ENCODE results near the gene SGK2.

DNA sequence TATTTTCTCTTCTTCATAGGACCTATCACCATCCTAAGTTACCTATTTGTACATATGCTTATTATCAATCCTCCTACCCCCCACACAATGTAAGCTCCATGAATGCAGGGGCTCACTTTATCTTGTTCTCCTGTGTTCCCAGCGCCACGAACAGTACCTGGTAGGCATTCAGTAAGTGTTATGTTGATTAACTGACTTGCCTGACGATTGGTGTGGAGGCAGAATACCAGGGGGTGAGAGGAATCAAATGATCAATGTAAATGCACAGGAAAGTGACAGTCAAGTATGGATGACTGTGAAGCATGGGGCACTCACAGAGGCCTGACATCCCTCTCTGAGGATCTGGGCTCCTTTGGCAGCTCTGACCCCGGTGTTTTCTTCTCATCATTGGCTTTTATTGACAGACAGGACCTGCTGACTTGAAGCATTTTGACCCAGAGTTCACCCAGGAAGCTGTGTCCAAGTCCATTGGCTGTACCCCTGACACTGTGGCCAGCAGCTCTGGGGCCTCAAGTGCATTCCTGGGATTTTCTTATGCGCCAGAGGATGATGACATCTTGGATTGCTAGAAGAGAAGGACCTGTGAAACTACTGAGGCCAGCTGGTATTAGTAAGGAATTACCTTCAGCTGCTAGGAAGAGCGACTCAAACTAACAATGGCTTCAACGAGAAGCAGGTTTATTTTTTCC lies 25.8 kb downstream of the SGK2 start:
- no peak for TF ChIP-seq EZH2phosphoT487 (IDR thresholded peaks at IDR 0.05; ENCODE audit: borderline replicate concordance, low read depth, low read length)
- TF ChIP-seq, protein P1, sequence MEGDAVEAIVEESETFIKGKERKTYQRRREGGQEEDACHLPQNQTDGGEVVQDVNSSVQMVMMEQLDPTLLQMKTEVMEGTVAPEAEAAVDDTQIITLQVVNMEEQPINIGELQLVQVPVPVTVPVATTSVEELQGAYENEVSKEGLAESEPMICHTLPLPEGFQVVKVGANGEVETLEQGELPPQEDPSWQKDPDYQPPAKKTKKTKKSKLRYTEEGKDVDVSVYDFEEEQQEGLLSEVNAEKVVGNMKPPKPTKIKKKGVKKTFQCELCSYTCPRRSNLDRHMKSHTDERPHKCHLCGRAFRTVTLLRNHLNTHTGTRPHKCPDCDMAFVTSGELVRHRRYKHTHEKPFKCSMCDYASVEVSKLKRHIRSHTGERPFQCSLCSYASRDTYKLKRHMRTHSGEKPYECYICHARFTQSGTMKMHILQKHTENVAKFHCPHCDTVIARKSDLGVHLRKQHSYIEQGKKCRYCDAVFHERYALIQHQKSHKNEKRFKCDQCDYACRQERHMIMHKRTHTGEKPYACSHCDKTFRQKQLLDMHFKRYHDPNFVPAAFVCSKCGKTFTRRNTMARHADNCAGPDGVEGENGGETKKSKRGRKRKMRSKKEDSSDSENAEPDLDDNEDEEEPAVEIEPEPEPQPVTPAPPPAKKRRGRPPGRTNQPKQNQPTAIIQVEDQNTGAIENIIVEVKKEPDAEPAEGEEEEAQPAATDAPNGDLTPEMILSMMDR (conservative IDR thresholded peaks at IDR 0.05; ENCODE audit: low read length) = no peak
